ENCODE measurements around the gene CPEB4. TPM values are rescaled to one million over a fixed set of nuclear protein-coding genes. Genes with fewer than 3 reads are reported as not detected.
A peak's percentile ranks its signal among the peaks of the same experiment; 100 is the strongest.

The CPEB4 gene
- total RNA-seq, 1 experiment from 2014 or later = 11.1 TPM

GRCh38 chr5:173911623-173912022 is 23.5 kb downstream of the CPEB4 start:
- DNase-seq (ENCODE audit: low read depth) = no peak

DNA sequence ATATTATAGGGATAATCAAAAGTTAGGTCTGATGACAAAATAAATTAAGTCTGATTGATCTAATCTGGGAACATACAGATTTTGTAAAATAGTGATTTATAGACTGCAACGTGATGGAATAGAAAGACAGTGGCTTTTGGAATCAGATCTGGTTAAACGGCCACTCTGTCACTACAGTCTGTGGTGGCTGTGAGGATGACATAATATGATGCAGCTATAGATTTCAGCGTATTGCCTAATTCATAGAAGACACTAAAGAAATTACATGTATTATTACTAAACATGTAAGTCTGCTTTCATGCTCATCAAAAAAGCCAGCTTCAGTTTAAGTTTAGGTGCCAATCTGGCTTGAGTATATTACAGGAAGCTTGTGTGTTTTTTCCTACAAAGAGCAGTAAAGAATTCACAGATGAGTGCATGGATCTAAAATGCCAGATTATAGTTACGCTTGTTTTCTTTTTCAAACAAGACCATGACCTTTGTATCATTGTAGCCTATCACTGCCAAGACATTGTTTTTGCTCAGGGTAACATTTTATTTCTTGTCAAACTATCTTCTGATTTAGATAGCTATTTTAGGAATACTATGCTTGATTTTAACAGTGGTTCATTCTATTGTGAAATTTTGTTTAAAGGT is 25.7 kb downstream of the CPEB4 start:
- DNase-seq (ENCODE audit: low read depth) = no peak

- DNase-seq (ENCODE audit: low read depth) = no peak
Observed at GRCh38 chr5:173915310-173916014, 27.3 kb downstream of the CPEB4 start.

DNA sequence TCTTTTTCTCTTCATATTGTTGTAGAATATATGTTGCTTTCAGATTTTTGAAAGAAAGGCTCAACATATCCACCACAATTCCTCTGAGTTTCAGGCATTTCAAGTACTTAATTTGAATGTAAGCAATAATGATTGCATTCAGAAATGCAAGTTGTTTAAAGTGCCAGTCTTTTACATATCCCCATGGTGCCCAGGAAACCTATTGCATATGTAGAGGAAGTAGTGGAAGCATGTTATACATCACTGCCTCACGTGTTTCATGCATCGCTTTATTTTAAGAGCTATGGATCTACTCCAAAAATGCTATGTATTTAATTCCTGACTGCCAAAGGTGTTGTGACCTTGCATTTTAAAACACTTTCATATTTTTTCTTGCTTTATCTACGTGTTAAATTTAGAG is 28.1 kb downstream of the CPEB4 start:
- no peak for DNase-seq (ENCODE audit: low read depth)

GRCh38 chr5:173917788-173918786 is 29.9 kb downstream of the CPEB4 start:
- peak; percentile 69 for DNase-seq (ENCODE audit: low read depth)

DNA sequence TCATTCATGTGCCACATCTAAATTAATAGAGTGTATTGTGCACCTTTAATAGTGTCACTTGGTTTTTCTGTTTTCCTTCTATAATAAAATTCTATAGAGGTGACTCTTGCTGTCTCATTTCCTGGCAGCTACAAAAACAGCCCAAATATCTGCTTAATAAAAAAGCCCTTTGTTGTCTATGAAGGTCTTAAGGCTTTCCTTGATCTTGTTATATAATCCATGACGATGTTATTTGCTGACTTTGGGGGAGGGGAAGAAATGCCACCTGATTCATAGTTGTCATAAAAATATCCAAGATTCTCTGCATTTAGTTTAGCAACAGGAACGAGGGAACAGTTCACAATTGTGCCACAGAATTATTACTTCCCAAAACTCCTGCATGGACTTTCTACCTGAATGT is 31.3 kb downstream of the CPEB4 start:
- DNase-seq (ENCODE audit: low read depth) = peak; percentile 86

DNA sequence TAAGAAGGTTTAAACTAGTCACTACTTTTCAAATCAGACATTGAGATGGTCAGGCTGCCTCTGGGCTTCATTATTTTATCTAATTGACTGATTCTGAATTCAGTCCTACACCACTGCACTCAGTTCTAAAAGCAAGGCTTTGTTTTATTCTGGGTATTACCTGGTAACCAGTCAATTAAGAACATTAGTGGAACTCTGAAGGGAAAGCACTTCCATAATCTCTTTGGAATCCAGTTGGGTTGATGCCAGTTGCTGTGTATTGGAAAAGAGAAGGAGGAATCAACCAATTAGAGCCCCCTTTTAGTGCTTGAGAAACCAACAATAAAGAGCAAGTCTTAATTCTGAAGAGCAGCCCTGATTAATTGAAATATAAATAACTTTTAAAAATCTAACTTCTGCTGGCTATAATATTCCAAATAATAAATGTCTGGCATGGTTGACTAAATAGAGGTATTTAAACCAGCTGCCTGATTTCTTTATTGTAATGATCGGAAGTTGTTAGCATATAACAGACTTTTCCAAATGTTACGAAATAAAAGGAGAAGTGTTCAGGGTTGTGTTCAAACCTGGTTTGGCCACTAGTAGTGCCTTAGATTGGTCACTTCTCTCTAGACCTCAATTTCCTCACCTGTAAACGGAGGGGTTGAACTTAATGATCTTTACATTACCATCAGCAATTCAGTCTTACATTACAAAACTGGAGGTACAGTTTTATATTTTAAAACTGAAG is 32.0 kb downstream of the CPEB4 start:
- peak; percentile 24 for DNase-seq (ENCODE audit: low read depth)

GRCh38 chr5:173920866-173921555 is 32.9 kb downstream of the CPEB4 start:
- no peak for DNase-seq (ENCODE audit: low read depth)

- no peak for DNase-seq (ENCODE audit: low read depth)
Observed at GRCh38 chr5:173922527-173922926, 34.4 kb downstream of the CPEB4 start.

DNA sequence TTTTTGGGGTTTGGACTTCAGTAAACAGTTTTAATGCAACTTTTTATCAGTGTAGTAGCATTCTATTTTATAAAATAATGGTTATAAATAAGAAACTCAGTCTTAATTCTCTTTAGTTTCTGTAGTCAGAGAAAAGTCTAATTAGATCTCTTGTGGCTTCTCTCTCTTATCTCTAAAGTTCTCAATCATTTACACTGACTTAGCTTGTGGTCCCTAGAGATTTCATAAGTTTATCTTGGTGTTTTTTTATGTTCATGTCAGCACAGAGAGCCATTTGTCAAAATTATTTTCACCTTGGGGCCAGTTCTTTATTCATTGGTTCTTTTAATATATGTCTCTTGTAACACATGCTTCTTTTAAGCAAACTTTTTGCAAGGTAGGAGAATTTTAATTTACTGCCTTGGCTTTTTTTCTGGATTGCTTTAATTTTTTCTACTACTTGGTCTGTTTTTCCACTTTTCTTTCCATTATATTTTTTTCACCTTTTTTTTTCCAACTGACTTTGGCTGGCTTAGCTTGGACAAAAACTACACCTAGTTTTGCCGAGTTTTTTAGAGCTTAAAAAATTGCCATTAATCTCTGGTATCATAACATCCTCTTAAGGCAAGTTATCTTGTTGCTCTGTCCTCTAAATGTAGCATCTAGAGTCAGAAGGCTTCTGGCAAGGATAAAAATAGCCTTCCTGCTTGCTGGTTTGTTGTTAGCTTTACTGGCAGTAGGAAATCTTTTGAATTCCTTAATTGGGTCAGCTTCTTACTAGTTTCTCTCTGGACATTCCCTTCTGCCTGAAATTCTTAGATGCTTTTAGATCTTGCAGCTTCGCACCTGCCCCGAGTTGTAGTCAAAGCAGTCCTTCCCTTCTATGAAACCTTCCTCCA is 35.3 kb downstream of the CPEB4 start:
- no peak for DNase-seq (ENCODE audit: low read depth)

GRCh38 chr5:173924899-173925298 is 36.8 kb downstream of the CPEB4 start:
- no peak for DNase-seq (ENCODE audit: low read depth)

GRCh38 chr5:173925449-173926071 is 37.4 kb downstream of the CPEB4 start:
- DNase-seq (ENCODE audit: low read depth) = peak; percentile 24

- DNase-seq (ENCODE audit: low read depth) = peak; percentile 18
Observed at GRCh38 chr5:173926359-173926758, 38.2 kb downstream of the CPEB4 start.

DNA sequence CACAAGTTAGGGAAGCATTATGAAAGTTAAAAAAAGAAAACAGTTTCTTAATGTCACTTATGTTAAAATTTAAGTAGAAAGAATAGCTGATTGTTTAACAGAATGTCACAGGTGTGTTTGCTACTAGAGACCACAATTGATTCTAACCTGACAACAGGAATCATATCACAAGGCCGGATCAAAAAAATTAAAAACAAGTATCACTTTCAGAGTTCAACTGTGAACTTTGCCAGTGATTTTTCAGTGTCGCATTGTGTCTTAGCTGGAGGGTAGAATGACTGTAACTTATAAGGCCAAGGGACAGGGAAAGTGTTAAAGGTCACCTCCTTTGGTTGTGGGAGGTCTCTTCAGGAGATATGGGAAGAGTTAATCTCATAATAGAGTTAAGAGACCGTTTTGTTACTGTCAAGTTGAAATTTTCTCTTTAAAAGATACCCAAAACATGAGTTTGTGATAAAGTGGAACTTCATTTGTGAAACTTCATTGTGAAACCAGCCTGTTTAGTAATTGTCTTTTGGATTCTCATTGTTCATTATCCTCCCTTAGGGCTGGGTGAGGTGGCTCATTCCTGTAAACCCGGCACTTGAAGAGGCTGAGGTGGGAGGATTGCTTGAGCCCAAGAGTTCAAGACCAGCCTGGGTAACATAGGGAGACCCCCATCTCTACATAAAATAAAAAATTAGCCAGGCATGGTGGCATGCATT is 40.9 kb downstream of the CPEB4 start:
- no peak for DNase-seq (ENCODE audit: low read depth)

GRCh38 chr5:173932695-173933139 is 44.6 kb downstream of the CPEB4 start:
- no peak for DNase-seq (ENCODE audit: low read depth)

DNA sequence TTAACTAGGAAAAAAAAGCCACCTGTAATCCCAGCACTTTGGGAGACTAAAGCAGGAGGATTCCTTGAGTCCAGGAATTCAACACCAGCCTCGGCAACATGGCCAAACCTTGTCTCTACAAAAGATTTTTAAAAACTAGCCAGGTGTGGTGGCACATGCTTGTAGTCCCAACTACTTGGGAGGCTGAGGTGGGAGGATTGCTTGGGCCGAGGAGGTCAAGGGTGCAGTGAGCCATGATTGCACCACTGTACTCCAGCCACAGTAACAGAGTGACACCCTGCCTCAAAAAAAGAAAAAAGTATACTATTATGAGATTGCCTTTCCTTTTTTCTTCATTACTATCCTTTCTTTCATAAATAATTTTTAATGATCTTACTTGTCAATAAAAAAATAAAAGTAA is 45.8 kb downstream of the CPEB4 start:
- no peak for DNase-seq (ENCODE audit: low read depth)

DNA sequence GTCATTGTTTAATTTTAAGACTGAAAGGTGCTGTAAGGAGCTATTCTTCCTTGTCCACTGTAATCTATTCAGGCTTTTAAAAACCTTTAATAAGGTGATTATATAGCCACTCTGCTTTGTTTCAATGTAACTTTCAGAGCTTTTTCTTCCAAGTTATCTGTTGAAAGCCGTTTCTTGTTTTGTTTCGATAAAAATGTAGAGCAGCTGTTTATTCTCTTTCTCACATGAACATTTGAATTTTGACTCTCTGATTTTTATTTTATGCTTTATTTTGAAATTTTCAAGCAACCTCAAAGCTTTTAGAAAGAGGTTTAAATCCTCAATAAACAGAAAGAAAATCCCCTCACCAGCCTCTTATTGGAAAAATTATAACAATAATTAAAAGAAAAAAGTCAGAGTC is 47.2 kb downstream of the CPEB4 start:
- no peak for DNase-seq (ENCODE audit: low read depth)

DNA sequence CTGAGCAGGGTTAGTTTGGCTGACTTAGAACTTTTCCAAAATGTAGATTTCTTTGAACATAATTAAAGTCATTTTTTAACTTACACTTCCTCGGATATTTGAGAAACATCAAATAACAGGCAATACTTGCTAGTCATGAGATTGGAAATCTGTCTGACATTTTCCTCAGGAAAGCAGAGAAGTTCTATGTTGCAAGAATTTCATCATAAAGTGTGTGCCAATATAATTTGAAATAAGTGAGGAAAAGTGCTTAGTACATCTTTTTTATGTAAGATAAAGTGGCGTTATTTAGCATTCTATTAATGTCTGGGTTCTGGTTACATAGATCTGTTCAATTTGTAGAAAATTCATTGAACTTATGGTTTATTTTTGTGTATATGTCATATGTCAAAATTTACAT is 52.1 kb downstream of the CPEB4 start:
- DNase-seq (ENCODE audit: low read depth) = no peak
